Measurements from ENCODE around the gene SEZ6L2. TPM values are rescaled to one million over a fixed set of nuclear protein-coding genes. Genes with fewer than 3 reads are reported as not detected.

SEZ6L2 gene
- total and polyA plus RNA-seq, 9 of the 15 experiments (the other 6 are each of a cell fraction or from before 2014, with no cell fraction given), result 0.10 to 2.1 (median 0.72) TPM

- TF ChIP-seq, protein P1, sequence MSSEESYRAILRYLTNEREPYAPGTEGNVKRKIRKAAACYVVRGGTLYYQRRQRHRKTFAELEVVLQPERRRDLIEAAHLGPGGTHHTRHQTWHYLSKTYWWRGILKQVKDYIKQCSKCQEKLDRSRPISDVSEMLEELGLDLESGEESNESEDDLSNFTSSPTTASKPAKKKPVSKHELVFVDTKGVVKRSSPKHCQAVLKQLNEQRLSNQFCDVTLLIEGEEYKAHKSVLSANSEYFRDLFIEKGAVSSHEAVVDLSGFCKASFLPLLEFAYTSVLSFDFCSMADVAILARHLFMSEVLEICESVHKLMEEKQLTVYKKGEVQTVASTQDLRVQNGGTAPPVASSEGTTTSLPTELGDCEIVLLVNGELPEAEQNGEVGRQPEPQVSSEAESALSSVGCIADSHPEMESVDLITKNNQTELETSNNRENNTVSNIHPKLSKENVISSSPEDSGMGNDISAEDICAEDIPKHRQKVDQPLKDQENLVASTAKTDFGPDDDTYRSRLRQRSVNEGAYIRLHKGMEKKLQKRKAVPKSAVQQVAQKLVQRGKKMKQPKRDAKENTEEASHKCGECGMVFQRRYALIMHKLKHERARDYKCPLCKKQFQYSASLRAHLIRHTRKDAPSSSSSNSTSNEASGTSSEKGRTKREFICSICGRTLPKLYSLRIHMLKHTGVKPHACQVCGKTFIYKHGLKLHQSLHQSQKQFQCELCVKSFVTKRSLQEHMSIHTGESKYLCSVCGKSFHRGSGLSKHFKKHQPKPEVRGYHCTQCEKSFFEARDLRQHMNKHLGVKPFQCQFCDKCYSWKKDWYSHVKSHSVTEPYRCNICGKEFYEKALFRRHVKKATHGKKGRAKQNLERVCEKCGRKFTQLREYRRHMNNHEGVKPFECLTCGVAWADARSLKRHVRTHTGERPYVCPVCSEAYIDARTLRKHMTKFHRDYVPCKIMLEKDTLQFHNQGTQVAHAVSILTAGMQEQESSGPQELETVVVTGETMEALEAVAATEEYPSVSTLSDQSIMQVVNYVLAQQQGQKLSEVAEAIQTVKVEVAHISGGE (CRISPR knock-in tag; IDR thresholded peaks at IDR 0.05), result no peak; a peak in 1 of 6 replicates
- no peak for TF ChIP-seq ELF4 (CRISPR knock-in tag; IDR thresholded peaks at IDR 0.05)
- no peak for TF ChIP-seq NR0B1 (IDR thresholded peaks at IDR 0.05; ENCODE audit: partially characterized antibody)
- TF ChIP-seq HSF4 (CRISPR knock-in tag; IDR thresholded peaks at IDR 0.05; ENCODE audit: borderline replicate concordance), result no peak
- peak; percentile 91 for TF ChIP-seq HDAC2 (IDR thresholded peaks at IDR 0.05)
- TF ChIP-seq ILF3 (IDR thresholded peaks at IDR 0.05; ENCODE audit: borderline replicate concordance), result no peak
- TF ChIP-seq, protein P2, sequence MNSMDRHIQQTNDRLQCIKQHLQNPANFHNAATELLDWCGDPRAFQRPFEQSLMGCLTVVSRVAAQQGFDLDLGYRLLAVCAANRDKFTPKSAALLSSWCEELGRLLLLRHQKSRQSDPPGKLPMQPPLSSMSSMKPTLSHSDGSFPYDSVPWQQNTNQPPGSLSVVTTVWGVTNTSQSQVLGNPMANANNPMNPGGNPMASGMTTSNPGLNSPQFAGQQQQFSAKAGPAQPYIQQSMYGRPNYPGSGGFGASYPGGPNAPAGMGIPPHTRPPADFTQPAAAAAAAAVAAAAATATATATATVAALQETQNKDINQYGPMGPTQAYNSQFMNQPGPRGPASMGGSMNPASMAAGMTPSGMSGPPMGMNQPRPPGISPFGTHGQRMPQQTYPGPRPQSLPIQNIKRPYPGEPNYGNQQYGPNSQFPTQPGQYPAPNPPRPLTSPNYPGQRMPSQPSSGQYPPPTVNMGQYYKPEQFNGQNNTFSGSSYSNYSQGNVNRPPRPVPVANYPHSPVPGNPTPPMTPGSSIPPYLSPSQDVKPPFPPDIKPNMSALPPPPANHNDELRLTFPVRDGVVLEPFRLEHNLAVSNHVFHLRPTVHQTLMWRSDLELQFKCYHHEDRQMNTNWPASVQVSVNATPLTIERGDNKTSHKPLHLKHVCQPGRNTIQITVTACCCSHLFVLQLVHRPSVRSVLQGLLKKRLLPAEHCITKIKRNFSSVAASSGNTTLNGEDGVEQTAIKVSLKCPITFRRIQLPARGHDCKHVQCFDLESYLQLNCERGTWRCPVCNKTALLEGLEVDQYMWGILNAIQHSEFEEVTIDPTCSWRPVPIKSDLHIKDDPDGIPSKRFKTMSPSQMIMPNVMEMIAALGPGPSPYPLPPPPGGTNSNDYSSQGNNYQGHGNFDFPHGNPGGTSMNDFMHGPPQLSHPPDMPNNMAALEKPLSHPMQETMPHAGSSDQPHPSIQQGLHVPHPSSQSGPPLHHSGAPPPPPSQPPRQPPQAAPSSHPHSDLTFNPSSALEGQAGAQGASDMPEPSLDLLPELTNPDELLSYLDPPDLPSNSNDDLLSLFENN (IDR thresholded peaks at IDR 0.05; ENCODE audit: low read depth in 2 of 2, low read length in 2 of 2), result no peak
- peak; percentile 89 for TF ChIP-seq CC2D1A (IDR thresholded peaks at IDR 0.05)
- no peak for TF ChIP-seq TAF9B (IDR thresholded peaks at IDR 0.05; ENCODE audit: partially characterized antibody)
- TF ChIP-seq WHSC1 (IDR thresholded peaks at IDR 0.05; ENCODE audit: low read length), result no peak
- TF ChIP-seq POLR2B (IDR thresholded peaks at IDR 0.05; ENCODE audit: low read depth, partially characterized antibody), result no peak
- TF ChIP-seq HOXB6 (CRISPR knock-in tag; IDR thresholded peaks at IDR 0.05; ENCODE audit: borderline replicate concordance), result no peak
- TF ChIP-seq SLC30A9 (CRISPR knock-in tag; IDR thresholded peaks at IDR 0.05), result no peak
- TF ChIP-seq ZNF707 (CRISPR knock-in tag; conservative IDR thresholded peaks at IDR 0.05), result no peak
- TF ChIP-seq ZNF41 (CRISPR knock-in tag; conservative IDR thresholded peaks at IDR 0.05), result no peak
- TF ChIP-seq POLR2AphosphoS5 (IDR thresholded peaks at IDR 0.05; ENCODE audit: control insufficient read depth, insufficient read depth, low read depth, low read length), result no peak
- no peak for TF ChIP-seq ILK (tag; IDR thresholded peaks at IDR 0.05; ENCODE audit: borderline replicate concordance, low read depth)
- TF ChIP-seq SNIP1 (IDR thresholded peaks at IDR 0.05; ENCODE audit: low read depth), result peak; percentile 97
- no peak for TF ChIP-seq GATAD2B (IDR thresholded peaks at IDR 0.05; ENCODE audit: borderline replicate concordance)
- TF ChIP-seq SOX6 (IDR thresholded peaks at IDR 0.05), result peak; percentile 35; the same call in 1 of the 2 replicates
Observed at GRCh38 chr16:29862884-29863668, 36.3 kb downstream of the SEZ6L2 start, which contains the start of gene CDIPT (continued).

Measured in K562 (cell line).